Stimulated activated CD8-positive, alpha-beta memory T cell treated with anti-CD3 and anti-CD28 coated beads, Interleukin-2, amount 100 ng/mL, for 1 hour (primary cell): ENCODE results near the gene CCM2.
"Not testable (repeated sequence)": the region's sequence is repeated elsewhere in the genome, so short reads cannot be mapped to it uniquely, and the experiment has no call there.

Experiments
- DNase-seq, 2 donors: peaks; one replicate each; pipeline ENCODE4 v3.0.0-alpha.2; 2020; ENCODE audit warnings: low read depth in 2 of 2

The CCM2 gene

GRCh38 chr7:45100761-45101480 lies 100.9 kb downstream of the CCM2 start:
- DNase-seq = no peak

DNA sequence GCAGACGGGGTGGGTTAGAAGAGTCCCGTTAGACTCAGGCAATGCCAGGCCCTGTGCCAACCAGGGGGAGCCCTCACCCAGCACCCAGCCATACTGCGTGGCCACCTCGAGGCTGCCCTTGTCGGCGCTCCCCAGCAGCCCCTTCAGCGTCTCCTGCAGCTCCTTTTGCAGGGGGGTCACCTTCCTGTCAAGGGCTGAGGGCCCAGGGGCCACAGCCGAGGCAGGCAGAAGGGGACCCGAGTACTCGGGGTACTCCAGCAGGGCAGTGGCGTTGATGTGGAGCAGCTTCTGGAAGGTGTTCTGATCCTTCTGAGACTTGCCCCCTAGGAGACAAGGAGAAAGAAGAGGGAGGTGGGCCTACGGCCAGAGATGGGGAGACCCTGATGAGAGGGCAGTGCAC lies 101.7 kb downstream of the CCM2 start:
- DNase-seq = no peak

DNA sequence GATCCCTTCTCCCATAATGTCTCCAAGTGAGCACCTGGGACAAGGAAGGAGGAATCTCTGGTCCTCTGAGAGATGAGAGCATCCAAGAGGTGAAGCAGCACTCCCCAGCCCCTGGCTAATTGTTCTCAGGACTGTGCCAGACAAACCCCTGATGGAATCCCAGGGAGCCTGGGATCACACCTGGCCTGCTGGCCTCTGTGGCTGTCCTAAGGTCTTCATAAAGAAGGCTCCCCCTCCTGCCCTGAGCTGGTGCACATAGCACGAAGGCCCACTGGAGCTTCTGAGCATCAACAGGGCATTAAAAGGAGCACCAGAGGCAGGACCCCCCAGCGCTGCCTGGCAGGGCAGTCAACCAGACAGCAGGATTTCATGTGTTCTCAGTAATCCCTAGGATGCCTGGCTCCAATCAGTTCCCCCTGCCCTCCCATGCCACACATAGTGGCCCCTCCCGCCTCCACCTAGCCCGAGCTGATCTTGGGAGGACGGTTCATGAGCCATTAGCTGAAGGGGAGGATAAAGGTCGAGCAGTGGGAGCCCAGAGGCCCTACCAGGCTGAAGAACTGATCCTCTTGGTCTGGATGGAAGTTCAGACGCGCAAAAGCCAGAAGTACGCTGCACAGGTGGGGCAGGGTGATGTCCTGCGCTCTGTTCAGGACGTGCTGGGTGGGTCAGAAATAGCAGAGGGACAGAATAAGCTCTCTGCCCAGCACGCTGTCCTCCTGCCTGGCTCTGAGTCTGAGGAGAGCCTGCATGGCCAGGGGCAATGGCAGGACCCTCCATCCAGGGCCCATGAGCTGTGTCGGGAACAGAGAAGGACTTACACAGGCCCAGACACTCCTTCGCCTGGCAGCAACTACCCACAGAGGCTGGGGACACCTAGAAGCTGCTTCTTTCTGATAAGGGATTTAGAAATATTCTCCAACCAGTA lies 103.0 kb downstream of the CCM2 start:
- no peak for DNase-seq

GRCh38 chr7:45103958-45104843 lies 104.2 kb downstream of the CCM2 start:
- DNase-seq = no peak

- DNase-seq = no peak
These were observed 105.0 kb downstream of the CCM2 start for GRCh38 chr7:45104844-45105587.

- no peak for DNase-seq
These were observed 105.7 kb downstream of the CCM2 start for GRCh38 chr7:45105588-45106188.

- DNase-seq = no peak
These were observed 106.8 kb downstream of the CCM2 start for GRCh38 chr7:45106820-45107219.

- no peak for DNase-seq
These were observed 107.4 kb downstream of the CCM2 start for GRCh38 chr7:45107356-45107755.

DNA sequence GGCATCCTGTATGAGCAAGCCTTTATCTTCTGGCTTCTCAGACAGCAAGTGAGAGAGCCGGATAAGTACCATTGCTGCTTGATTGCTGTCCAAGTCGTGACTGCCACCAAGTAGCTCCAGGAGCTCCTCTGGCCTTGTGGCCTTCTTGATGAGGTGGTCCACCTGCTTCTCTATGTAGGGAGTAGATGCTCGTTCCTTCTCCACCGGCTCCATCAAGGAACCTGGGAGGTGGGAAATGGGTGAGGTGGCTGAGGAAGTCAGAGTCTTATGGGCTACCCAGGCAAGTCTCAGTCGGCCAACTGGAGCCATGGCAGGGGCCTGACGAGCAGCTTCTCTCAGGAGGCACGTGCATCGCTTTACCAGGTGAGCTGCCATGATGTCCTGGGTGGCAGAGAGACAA lies 108.9 kb downstream of the CCM2 start:
- DNase-seq = no peak

- DNase-seq = peak; percentile 85 to 87
These were observed 111.6 kb downstream of the CCM2 start, which contains the start of gene TBRG4 for GRCh38 chr7:45111298-45112223. Gene TBRG4, minus strand, starts transcription at chr7:45111697. Its CDS starts 2,460 bp downstream, at chr7:45109237.

- DNase-seq = no peak
These were observed 112.6 kb downstream of the CCM2 start for GRCh38 chr7:45112648-45113047.

- DNase-seq = not testable (repeated sequence)
These were observed 114.3 kb downstream of the CCM2 start for GRCh38 chr7:45114257-45114656.

DNA sequence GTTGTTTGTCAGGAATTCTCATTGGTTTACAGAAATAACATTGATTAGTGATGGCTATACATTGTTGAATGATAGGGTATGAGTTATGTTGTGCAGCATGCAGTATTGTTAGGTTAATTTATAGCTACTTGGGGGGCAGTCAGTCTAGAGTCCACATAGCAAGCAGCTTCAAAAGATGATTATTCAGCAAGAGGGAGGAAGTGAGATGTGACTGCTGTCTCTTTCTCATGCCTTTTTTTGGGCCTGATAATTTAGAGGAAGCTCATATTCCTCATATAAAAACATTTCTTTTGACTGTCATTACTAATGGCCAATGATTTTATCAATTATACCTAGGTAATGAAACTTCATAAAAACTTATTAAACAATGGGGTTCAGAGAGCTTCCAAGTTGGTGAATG lies 114.9 kb downstream of the CCM2 start:
- DNase-seq = no peak

DNA sequence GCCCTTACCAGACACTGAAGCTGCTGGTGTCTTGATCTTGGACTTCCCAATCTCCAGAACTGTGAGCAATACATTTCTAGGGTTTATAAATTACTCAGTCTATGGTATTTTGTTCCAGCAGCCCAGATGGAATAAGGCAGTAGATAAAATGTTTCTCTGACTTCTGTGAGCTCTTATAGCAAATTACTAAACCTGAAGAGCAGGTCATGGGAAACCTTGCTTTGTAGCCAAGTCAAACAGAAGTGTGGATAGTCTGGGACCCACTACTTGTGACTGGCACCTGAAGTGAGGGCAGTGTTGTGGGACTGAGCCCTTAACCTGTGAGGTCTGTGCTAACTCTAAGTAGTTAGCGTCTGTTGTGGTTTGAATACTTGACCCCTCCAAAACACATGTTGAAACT lies 116.0 kb downstream of the CCM2 start:
- no peak for DNase-seq

- DNase-seq = no peak
These were observed 117.6 kb downstream of the CCM2 start for GRCh38 chr7:45117582-45117981.

DNA sequence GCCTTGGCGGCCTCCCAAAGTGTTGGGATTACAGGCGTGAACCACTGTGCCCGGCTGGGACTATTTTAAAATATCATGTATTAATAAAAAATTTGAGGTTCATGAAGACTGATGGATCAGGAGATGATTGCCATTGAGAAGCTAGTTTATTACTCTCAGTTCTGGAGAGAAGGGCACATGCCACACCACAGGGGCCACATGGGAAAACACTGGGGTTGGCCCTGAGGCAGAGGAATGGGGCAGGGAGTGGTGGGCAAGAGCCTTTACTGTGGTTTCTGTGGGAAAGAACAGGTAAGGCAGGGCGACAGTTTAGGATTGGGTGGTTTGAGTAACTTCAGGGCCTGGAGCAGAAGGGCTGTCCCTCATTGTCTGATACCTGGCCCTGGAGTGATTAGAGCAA lies 118.3 kb downstream of the CCM2 start:
- no peak for DNase-seq

DNA sequence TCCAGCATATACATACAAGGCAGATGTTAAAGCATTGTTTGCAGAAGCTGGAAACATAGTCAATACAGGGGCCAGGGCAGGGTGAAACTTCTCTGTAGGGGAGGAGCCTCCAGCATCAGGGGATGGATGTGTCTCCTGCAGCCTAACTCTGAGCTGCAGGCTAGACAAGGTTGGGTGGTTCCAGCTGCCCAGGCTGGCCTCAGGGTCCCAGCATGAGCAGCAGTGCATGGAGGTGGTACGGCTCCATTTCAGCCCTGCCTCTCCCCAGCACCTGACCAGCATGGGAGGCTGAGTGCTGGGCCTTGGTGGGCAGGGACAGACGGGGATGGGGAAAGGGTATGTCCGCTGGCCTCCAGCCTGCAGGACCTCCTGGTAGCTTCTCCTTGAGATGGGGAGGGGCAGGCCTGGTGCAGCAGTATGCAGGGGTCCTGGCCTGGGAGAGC lies 118.9 kb downstream of the CCM2 start:
- no peak for DNase-seq

DNA sequence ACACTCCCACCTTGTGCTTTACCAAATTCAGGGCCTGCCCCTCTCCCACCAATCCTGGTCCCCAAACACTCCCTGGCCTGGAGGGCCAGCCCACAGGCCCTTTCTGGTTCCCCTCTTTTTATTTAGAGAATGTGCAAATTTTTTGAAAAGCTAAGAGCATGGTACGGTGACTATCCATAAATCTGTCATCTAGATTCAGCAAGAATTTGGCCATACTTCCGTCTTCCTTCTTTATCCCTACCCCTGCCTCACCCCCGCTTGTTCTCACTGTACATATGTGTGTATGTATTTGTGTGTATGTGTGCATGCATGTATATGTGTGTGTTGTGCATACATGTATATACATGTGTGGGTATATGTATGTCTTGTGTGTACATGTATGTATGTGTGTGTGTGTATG lies 119.5 kb downstream of the CCM2 start:
- no peak for DNase-seq
